A673 (cell line): ENCODE data around the gene NOP56.
"Not testable (repeated sequence)": the region's sequence is repeated elsewhere in the genome, so short reads cannot be mapped to it uniquely, and the experiment has no call there.

Experiments used
- CTCF ChIP-seq: fragments of 300-800, 200-600 bp; sonication (generic); conservative IDR thresholded peaks from 2 replicates; pipeline ENCODE4 v1.5.1; 2017; ENCODE audit warnings: low read depth, mild to moderate bottlenecking, antibody characterized with exemption, low read length, moderate library complexity, mixed read lengths
- EZH2 ChIP-seq: fragments of 200-600 bp; sonication (generic); IDR thresholded peaks from 2 replicates; pipeline ENCODE4 v1.6.1; 2017; ENCODE audit warnings: borderline replicate concordance, low read depth, mild to moderate bottlenecking, mixed read lengths, antibody characterized with exemption, low read length; ENCODE audit not compliant: poor library complexity, severe bottlenecking

GRCh38 chr20:2695984-2696525 is 43.6 kb downstream of the NOP56 start:
- not testable (repeated sequence) for TF ChIP-seq CTCF, EZH2
